GM19328 (cell line): ENCODE results near the gene GPR84.
"Not testable (repeated sequence)": the region's sequence is repeated elsewhere in the genome, so short reads cannot be mapped to it uniquely, and the experiment has no call there.

ENCODE experiments used
- ATAC-seq: cut with Tn5 transposase; IDR thresholded peaks from one replicate; pipeline ENCODE4 v1.9.1; 2021; ENCODE audit warnings: mild to moderate bottlenecking, moderate library complexity; ENCODE audit not compliant: unreplicated experiment

The GPR84 gene

DNA sequence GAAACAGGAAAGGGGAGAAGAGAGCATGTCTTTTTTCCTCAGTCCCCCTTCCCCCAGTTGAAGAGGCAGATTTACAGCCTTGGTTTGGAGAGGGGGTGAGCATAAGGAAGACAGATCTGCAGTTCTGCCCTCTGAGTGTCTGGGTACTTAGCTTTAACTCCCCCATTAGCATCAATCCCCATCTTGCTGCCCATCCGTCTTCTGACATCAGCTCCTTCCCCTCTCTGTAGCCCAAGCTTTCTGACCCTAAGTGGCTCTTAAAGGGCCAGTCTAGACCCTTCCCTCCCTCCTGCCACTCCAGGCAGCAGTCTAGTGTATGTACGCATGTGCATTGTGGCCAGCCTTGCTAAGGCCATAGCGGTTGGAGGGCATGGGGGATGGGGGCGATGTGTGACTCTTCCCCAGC lies 7.3 kb downstream of the GPR84 start:
- ATAC-seq = no peak

DNA sequence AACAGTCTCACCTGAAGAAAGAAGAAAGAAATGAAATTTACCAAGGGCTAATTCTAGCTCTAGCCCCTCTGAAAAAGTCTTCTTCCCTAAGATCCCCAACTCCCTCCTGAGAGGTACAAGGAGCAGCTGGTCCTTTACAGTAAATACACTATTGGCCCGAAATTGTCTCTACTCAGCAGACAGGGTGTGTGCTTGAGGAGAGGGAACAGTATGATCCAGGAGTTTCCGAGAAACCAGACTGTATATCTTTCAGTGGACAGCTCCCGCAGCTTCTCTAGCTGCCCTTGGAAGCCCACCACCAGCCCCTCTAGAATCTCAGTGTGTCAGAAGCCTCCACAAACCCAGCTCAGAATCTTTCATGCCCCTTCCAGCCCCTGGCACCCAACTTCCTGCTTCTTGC lies 8.1 kb downstream of the GPR84 start:
- ATAC-seq = no peak

GRCh38 chr12:54355104-54355815 lies 9.0 kb downstream of the GPR84 start:
- ATAC-seq = no peak

GRCh38 chr12:54354271-54354670 lies 10.0 kb downstream of the GPR84 start:
- ATAC-seq = not testable (repeated sequence)

- no peak for ATAC-seq
Measured at GRCh38 chr12:54352891-54353874, 11.1 kb downstream of the GPR84 start.

DNA sequence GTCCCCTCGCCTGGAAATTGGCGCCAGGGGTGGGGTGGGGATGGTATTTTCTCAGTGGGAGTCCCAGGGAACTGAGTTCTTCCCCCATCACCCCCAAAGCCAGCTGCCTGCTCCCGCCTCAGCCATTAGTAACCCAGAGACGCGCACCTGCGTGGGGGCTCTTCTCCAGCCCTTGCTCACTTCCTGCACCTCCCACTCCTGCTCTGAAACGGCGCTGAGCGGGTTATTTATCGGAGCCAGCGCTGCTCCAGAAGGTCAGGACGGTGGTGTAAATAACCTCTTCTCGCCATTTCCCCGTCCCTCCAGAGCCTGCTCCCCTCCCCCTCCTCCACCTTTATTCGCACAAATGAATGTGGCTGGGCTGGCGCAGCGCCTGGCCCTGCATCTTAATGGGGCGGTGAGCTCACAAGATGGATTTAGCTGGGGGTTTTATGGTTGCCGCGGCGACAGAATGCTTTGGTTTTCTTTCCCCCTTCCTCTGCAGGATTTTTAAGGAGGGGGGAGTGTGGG lies 12.2 kb downstream of the GPR84 start:
- ATAC-seq = no peak

GRCh38 chr12:54351341-54351740 lies 12.9 kb downstream of the GPR84 start:
- no peak for ATAC-seq

GRCh38 chr12:54350743-54351142 lies 13.5 kb downstream of the GPR84 start:
- no peak for ATAC-seq

DNA sequence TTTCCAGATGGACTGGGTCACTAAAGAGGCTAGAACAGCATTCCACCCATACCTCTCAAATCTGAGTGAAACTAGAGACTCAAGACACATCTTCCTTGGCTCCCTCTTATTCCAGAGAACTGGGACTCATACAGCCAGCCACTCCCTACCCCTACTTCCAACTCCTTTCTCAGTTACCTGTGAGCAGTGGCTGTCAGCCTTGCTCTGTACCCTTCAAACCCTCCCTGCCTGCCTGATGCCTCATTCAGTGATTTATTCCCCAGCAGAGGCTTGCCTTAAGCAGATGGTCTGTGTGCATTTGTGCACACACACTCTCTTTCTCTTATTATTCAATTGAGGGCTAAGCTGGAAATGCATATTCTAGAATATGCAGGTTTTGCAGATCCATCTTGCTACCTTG lies 14.6 kb downstream of the GPR84 start:
- ATAC-seq = no peak

GRCh38 chr12:54349036-54349435 lies 15.2 kb downstream of the GPR84 start:
- no peak for ATAC-seq

GRCh38 chr12:54341378-54342300 lies 22.6 kb downstream of the GPR84 start:
- ATAC-seq = no peak

DNA sequence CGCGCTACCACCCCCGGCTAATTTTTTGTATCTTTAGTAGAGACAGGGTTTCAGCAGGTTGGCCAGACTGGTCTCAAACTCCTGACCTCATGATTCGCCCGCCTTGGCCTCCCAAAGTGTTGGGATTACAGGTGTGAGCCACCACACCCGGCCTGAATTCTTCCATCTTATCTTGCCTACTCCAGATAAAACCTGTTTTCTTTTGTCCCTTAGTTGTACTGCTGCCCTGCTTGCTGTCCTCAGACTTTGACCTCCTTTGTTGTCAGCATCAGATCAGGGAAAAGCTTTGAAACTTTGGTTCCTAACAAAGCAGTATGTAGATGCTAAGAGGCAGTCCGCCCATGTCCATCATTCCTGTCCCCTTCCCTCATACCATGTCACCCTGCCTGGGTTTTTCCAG lies 23.4 kb downstream of the GPR84 start:
- no peak for ATAC-seq

DNA sequence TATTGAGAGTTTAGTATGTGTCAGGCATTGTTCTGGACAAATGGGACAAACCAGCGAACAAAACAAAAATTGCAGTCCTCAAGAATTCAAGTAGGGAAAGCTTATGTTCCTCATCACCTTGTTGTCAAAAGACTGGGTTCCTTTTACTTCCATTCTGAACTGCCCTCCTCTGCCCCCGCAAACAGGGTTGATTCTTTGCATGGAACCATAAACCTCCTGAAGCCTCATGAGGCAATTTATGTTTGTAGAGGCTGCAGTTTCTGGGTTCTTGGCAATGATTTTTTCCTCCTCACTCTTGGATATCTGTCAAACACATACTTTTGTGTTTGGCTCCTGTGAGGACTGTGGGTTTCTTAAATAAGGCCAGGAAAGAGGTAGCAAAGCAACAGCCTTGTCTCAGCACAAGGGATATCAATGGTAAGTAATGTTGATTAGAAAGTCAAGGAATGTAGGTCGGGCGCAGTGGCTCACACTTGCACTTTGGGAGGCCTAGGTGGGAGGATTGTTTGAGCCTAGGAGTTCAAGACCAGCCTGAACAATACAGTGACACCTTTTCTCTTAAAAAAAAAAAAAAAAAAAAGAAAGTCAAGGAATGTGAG lies 25.5 kb downstream of the GPR84 start:
- no peak for ATAC-seq

DNA sequence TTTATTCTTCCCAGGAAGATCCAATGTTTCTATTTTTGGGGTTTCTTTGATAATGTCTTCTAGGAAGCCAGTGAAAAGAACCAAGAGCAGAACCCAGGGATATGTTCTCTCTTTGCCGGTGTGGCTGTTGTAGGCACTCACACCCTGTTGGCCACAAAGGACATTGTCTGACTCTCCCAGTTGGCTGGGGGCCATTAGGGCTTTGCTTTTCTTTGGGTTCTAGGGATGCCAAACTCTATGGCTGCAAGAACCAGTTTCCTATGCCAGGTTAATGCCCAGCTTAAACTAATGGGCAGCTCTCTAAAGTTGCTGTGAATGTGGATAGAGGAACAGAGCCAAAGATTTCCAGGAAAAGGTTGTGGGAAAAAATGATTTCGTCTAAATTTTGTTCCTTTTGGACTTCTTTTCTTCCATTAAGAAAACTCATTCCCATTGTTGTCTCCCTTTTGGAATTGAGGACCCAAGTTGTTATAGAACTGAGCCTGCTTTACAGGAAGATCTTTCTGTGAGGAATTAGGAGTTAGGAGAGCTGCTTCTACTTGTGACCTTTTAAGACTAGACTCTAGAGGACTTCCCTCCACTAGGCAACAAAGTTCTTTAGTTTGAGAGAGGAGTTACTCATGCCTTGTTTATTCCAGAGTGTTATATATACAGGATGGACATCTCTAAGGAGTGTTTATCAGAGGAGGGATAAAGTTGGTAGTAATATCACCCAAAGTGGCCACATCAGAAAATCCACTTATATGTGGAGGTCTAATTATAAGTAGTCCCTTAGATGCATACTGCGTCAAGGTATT lies 26.2 kb downstream of the GPR84 start:
- ATAC-seq = no peak

DNA sequence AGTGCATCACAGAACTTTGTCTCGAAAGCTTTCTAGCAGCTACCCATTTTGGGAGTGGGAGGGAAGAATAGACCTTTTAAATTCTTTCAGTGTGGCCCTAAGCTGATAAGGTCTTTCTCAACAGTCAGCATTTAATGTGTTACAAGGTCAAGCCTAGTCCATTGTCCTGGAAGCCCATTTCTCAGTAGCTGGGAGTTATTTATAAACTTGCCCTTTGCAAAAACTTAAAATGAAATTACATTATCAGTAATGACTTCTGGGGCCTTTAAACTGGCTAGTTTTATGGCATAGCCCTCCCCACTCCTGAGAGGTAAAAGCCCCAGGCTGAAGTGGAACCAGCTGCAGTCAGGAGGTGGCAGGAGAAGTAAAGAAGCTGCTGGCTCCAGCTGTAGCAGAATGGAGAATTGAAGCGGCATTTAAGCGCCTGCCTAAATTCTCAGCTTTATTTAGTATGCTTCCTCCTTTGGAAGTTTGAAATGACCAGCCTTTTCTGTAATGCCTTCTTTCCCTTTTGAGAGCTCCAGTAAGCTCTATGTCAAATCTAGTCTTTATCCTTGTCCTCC lies 26.9 kb downstream of the GPR84 start:
- ATAC-seq = no peak

- no peak for ATAC-seq
Measured at GRCh38 chr12:54333420-54334034, 30.8 kb downstream of the GPR84 start.

- ATAC-seq = no peak
Measured at GRCh38 chr12:54331461-54331860, 32.8 kb downstream of the GPR84 start.

- ATAC-seq = no peak
Measured at GRCh38 chr12:54330442-54330841, 33.8 kb downstream of the GPR84 start.

DNA sequence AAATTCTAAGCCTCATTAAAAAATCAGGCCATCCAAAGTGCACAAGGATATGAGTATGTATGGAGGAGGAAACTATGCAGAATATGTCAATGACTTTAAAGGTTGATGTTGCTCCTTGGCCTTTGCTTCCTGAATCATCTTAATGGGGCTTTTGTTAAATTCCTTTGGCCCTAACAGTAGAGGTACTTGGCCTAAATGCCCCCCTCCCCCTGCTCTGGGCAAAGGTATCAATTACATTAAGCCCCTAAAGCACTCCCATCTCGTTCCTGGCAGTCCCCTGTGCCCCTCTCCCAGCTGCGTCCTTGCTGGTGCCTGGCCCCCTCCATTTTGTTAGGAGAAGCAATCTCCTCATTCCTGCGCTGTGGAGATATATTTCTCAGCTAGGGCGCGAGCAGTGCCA lies 34.5 kb downstream of the GPR84 start:
- ATAC-seq = no peak
